ENCODE data around the gene ATF7. TPM values are rescaled to one million over a fixed set of nuclear protein-coding genes. Genes with fewer than 3 reads are reported as not detected.
A peak's percentile ranks its signal among the peaks of the same experiment; 100 is the strongest.

ATF7 gene
- total and polyA plus RNA-seq, 9 of the 15 experiments (the other 6 are each of a cell fraction or from before 2014, with no cell fraction given): 10.6 to 30.4 (median 20.7) TPM

GRCh38 chr12:53492830-53493609 is 133.2 kb downstream of the ATF7 start (continued):
- TF ChIP-seq MGA (IDR thresholded peaks at IDR 0.05) (peak; percentile 44; the same call in 1 of the 2 replicates), MBD1 (CRISPR knock-in tag; IDR thresholded peaks at IDR 0.05) (no peak), MTA1 (IDR thresholded peaks at IDR 0.05; ENCODE audit: borderline replicate concordance) (0 out of 2 replicates have a peak, but pooled peaks have one; percentile 44), NR0B1 (IDR thresholded peaks at IDR 0.05; ENCODE audit: partially characterized antibody) (no peak), CREM (IDR thresholded peaks at IDR 0.05; ENCODE audit: low read depth) (peak; percentile 78), PRDM10 (IDR thresholded peaks at IDR 0.05; ENCODE audit: partially characterized antibody) (peak; percentile 4)

All from K562 (cell line).